A549 treated with Hydrocortisone at 1 μM for 4 hours (cell line): ENCODE measurements around the gene ABHD18. TPM values are rescaled to one million over a fixed set of nuclear protein-coding genes. Genes with fewer than 3 reads are reported as not detected.

Experiments
- total RNA-seq: library from RNA; stranded (reverse); fragments of 200-300 nt; extraction: Qiagen RNA extraction; gene quantifications from 5 replicates; pipeline ENCODE4 v1.2.3, GENCODE V29; 2022

Gene ABHD18
- 2.9 to 3.8 TPM (median 3.3 TPM) in 5 replicates for total RNA-seq

GRCh38 chr4:127965062-127965802 is at the start of gene ABHD18, which contains the start of gene MFSD8:
TSS of gene ABHD18 (plus strand) at chr4:127965406. CDS start at chr4:127982956, 17,550 bp downstream.
TSS of gene MFSD8 (minus strand) at chr4:127965173. CDS start at chr4:127965133, 40 bp downstream.

GRCh38 chr4:128060699-128061565 is 95.7 kb downstream of the ABHD18 start, which contains the start of gene LARP1B:
TSS of gene LARP1B (plus strand) at chr4:128061312. CDS start at chr4:128074952, 13,640 bp downstream.

Other genes starting within 250 kb of the ABHD18 start
- not detected in 5 replicates for gene SLC25A31, start 235.0 kb upstream of the ABHD18 start, total RNA-seq
- 6.2 to 9.4 TPM (median 6.6 TPM) in 5 replicates for gene HSPA4L, start 183.1 kb upstream of the ABHD18 start, total RNA-seq
- gene PLK4, start 84.5 kb upstream of the ABHD18 start, total RNA-seq: 13.2 to 17.2 TPM (median 14.6 TPM) in 5 replicates
- 11.4 to 16.3 TPM (median 13.9 TPM) in 5 replicates for gene MFSD8, start 233 bp upstream of the ABHD18 start, total RNA-seq
- 10.7 to 17.2 TPM (median 12.0 TPM) in 5 replicates for gene LARP1B, start 95.9 kb downstream of the ABHD18 start, total RNA-seq